HPDE6-E6E7 (cell line): ENCODE results near the gene PSMD12.

Experiments
- DNase-seq: peaks from one replicate; pipeline ENCODE4 v3.0.0; 2011; ENCODE audit warnings: missing footprints; ENCODE audit errors: extremely low spot score

Gene PSMD12

GRCh38 chr17:67386965-67387551 is 20.7 kb upstream of the PSMD12 start:
- no peak for DNase-seq

- no peak for DNase-seq
Measured at GRCh38 chr17:67385122-67385988, 19.0 kb upstream of the PSMD12 start.

GRCh38 chr17:67381929-67382257 is 15.5 kb upstream of the PSMD12 start:
- DNase-seq, result no peak

- DNase-seq, result no peak
Measured at GRCh38 chr17:67379251-67379630, 12.9 kb upstream of the PSMD12 start.

GRCh38 chr17:67378454-67379250 is 12.3 kb upstream of the PSMD12 start:
- DNase-seq, result no peak

GRCh38 chr17:67377488-67378453 is 11.4 kb upstream of the PSMD12 start:
- DNase-seq, result no peak

- DNase-seq, result peak; percentile 82
Measured at GRCh38 chr17:67376737-67377487, 10.5 kb upstream of the PSMD12 start, which contains the start of gene PITPNC1. TSS of gene PITPNC1 (plus strand) at chr17:67377281.

GRCh38 chr17:67376415-67376736 is 10.0 kb upstream of the PSMD12 start:
- DNase-seq, result no peak

- no peak for DNase-seq
Measured at GRCh38 chr17:67375716-67376115, 9.3 kb upstream of the PSMD12 start.

- no peak for DNase-seq
Measured at GRCh38 chr17:67375054-67375427, 8.7 kb upstream of the PSMD12 start.

- peak; percentile 73 for DNase-seq
Measured at GRCh38 chr17:67374329-67375053, 8.1 kb upstream of the PSMD12 start.

GRCh38 chr17:67372751-67373150 is 6.4 kb upstream of the PSMD12 start:
- DNase-seq, result no peak

GRCh38 chr17:67369676-67370075 is 3.3 kb upstream of the PSMD12 start:
- DNase-seq, result no peak

- DNase-seq, result no peak
Measured at GRCh38 chr17:67365738-67366192, 612 bp downstream of the PSMD12 start.

- no peak for DNase-seq
Measured at GRCh38 chr17:67364847-67365737, 1.3 kb downstream of the PSMD12 start.

- no peak for DNase-seq
Measured at GRCh38 chr17:67362173-67362572, 4.2 kb downstream of the PSMD12 start.

- no peak for DNase-seq
Measured at GRCh38 chr17:67360880-67361279, 5.5 kb downstream of the PSMD12 start.

GRCh38 chr17:67359960-67360791 is 6.2 kb downstream of the PSMD12 start:
- DNase-seq, result no peak
